Type B pancreatic cell (in vitro differentiated cells): ENCODE measurements around the gene CDHR2. TPM values are rescaled to one million over a fixed set of nuclear protein-coding genes. Genes with fewer than 3 reads are reported as not detected.

Experiments
- DNase-seq: peaks from one replicate; pipeline ENCODE4 v3.0.0; 2021; ENCODE audit warnings: mixed read lengths; ENCODE audit not compliant: unreplicated experiment; ENCODE audit errors: extremely low spot score
- H3K27ac Mint-ChIP-seq: 2 replicates; pipeline ENCODE4 v1.8.0; 2021; ENCODE audit warnings: mild to moderate bottlenecking, mixed read lengths
- H3K27me3 Mint-ChIP-seq: 2 replicates; pipeline ENCODE4 v1.8.0; 2021; ENCODE audit warnings: mixed read lengths
- H3K36me3 Mint-ChIP-seq: 2 replicates; pipeline ENCODE4 v1.8.0; 2021; ENCODE audit warnings: mixed read lengths
- H3K4me1 Mint-ChIP-seq: one replicate; pipeline ENCODE4 v1.8.0; 2021; ENCODE audit warnings: mixed read lengths; ENCODE audit not compliant: unreplicated experiment
- H3K4me3 Mint-ChIP-seq: 2 replicates; pipeline ENCODE4 v1.8.0; 2021; ENCODE audit warnings: mild to moderate bottlenecking, mixed read lengths
- H3K9me3 Mint-ChIP-seq: 2 replicates; pipeline ENCODE4 v1.8.0; 2021; ENCODE audit warnings: mixed read lengths
- CTCF ChIP-seq: fragments of 200-600 bp; sonication (generic); conservative IDR thresholded peaks from 2 replicates; pipeline ENCODE4 v1.5.0; 2021; ENCODE audit warnings: antibody characterized with exemption, mild to moderate bottlenecking
- total RNA-seq: library from RNA; stranded (reverse); gene quantifications from 2 replicates; pipeline ENCODE4 v1.2.1, GENCODE V29; 2021; ENCODE audit warnings: low replicate concordance

The CDHR2 gene
- total RNA-seq, 1 donor from 2014 or later = 4.1 TPM

DNA sequence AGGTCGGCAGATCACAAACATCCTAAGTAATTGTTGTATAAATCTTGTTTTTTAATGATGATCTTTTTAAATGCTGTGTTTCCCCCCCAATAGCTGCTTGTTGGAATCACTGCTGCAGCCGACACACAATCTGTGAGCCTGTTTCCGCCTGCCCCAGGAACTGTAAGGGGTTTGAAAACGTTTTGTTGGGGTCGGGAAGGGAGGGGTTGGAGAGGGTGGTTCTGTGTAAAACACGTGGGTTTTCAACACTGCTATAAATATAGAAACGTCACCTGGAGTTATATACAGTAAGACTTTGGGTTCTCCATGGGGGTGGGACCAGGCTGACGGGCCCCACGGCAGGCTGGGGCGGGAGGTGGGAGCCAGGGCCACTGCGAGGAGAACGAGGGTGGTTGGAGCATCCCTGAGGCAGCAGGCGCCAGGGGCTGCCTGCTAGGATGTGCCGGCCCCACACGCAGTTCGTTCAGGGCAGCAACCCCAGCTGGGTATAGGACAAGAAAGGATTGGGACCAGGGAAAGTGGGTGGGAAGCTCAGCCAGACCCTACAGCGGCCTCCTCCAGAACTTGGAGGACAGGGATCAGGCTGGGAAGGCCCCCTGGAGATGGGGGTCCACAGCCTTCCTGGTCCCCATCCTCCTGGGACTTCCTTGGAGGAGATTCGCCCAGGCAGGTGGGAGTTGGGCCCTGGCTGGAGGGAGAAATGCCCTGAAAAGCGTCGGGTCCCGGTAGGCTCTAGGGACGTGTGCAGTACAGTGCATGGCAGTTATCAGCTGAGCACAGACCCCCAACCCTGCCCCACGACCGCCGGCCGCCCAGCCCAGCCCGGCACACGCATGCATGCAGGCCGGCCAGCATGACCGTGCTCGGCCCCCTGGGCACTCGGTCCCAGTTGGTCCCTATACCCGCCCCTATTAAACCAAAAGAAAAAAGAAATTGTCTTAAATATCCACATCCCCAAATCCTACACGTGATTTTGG lies 21.6 kb upstream of the CDHR2 start:
- no peak for TF ChIP-seq CTCF
- Mint-ChIP-seq H3K4me1 (no peaks in the 10 kb centered on the region), H3K27me3 (no peaks in the 10 kb centered on the region), H3K27ac (no peak overlapping the region), H3K36me3 (no peaks in the 10 kb centered on the region), H3K4me3 (no peak overlapping the region), H3K9me3 (no peaks in the 10 kb centered on the region)
- no peak for DNase-seq

- DNase-seq = no peak
- Mint-ChIP-seq H3K4me3 (no peak overlapping the region), H3K27ac (no peak overlapping the region), H3K4me1 (peaks cover 2% of the 10 kb centered on the region), H3K27me3 (no peaks in the 10 kb centered on the region), H3K9me3 (no peaks in the 10 kb centered on the region), H3K36me3 (no peaks in the 10 kb centered on the region)
- no peak for TF ChIP-seq CTCF
Observed at GRCh38 chr5:176528301-176528700, 20.8 kb upstream of the CDHR2 start.

- H3K9me3 Mint-ChIP-seq = no peaks in the 10 kb centered on the region
- no peaks in the 10 kb centered on the region for H3K36me3 Mint-ChIP-seq
- peaks cover 6% of the 10 kb centered on the region for H3K4me1 Mint-ChIP-seq
- H3K27ac Mint-ChIP-seq = no peak overlapping the region
- no peak overlapping the region for H3K4me3 Mint-ChIP-seq
- TF ChIP-seq CTCF = no peak
- no peaks in the 10 kb centered on the region for H3K27me3 Mint-ChIP-seq
- no peak for DNase-seq
Observed at GRCh38 chr5:176528761-176529115, 20.4 kb upstream of the CDHR2 start.

- TF ChIP-seq CTCF = no peak
- H3K4me3 Mint-ChIP-seq = no peak overlapping the region
- no peak overlapping the region for H3K27ac Mint-ChIP-seq
- DNase-seq = no peak
- no peaks in the 10 kb centered on the region for H3K36me3 Mint-ChIP-seq
- no peaks in the 10 kb centered on the region for H3K27me3 Mint-ChIP-seq
- H3K9me3 Mint-ChIP-seq = no peaks in the 10 kb centered on the region
- peaks cover 11% of the 10 kb centered on the region for H3K4me1 Mint-ChIP-seq
Observed at GRCh38 chr5:176529116-176529740, 19.9 kb upstream of the CDHR2 start.

DNA sequence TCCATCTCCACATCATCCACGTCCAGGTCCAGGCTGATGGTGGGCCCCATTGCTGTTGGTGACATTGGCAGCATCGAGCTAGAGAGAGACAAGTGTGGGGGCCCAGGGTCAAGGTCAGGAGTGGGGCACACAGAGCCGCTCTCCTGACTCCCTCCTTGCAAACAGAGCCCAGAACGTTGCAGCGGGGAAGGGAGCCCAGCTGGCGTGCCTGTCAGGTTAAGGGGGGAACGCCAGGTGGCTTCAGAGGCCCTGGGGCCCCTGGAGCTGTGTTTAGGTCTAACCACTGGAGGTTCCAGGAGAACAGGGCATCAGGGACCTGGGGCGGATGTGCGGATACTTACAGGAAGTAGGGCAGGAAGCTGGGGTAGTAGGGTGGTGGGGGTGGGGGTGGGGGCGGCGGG lies 19.4 kb upstream of the CDHR2 start:
- no peaks in the 10 kb centered on the region for H3K9me3 Mint-ChIP-seq
- H3K27me3 Mint-ChIP-seq = no peaks in the 10 kb centered on the region
- no peak overlapping the region for H3K27ac Mint-ChIP-seq
- peaks cover 14% of the 10 kb centered on the region for H3K4me1 Mint-ChIP-seq
- TF ChIP-seq CTCF = no peak
- DNase-seq = no peak
- no peaks in the 10 kb centered on the region for H3K36me3 Mint-ChIP-seq
- H3K4me3 Mint-ChIP-seq = no peak overlapping the region
